Psoas muscle (tissue), 8 donors: ENCODE measurements around the gene GNG7. TPM values are rescaled to one million over a fixed set of nuclear protein-coding genes. Genes with fewer than 3 reads are reported as not detected.

ENCODE experiments used
- ATAC-seq, 4 donors: fragments of 200-7000 bp; cut with Tn5 transposase; one replicate each; pipeline ENCODE4 v1.9.1; 2020; ENCODE audit warnings: moderate library complexity in 3 of 4, mild to moderate bottlenecking in 2 of 4
- DNase-seq, 2 donors: peaks; one replicate each; pipeline ENCODE4 v3.0.0-alpha.2; 2020
- H3K27ac ChIP-seq: fragments of 200-600 bp; one replicate; pipeline ENCODE4 v1.8.0; 2022
- H3K27me3 ChIP-seq, 3 donors: fragments of 200-600 bp in 1 of 3; one replicate each; pipeline versions ENCODE4 v1.6.1 to v1.8.0; 2013 to 2022; ENCODE audit warnings: low read length in 2 of 3, mild to moderate bottlenecking in 2 of 3, moderate library complexity in 1 of 3; ENCODE audit not compliant: insufficient read depth in 3 of 3
- H3K36me3 ChIP-seq, 2 donors: fragments of 200-600 bp in 1 of 2; one replicate each; pipeline versions ENCODE4 v1.6.1 to v1.8.0; 2013 to 2022; ENCODE audit warnings: low read depth in 1 of 2, mild to moderate bottlenecking in 1 of 2, moderate library complexity in 1 of 2; ENCODE audit not compliant: insufficient read depth in 1 of 2
- H3K4me1 ChIP-seq: fragments of 200-600 bp; one replicate; pipeline ENCODE4 v1.8.0; 2022
- H3K4me3 ChIP-seq: fragments of 200-600 bp; one replicate; pipeline ENCODE4 v1.8.0; 2022; ENCODE audit warnings: mild to moderate bottlenecking
- H3K9me3 ChIP-seq: fragments of 200-600 bp; one replicate; pipeline ENCODE4 v1.8.0; 2022
- WGBS, 3 donors: extraction: QIAGEN DNeasy Blood & Tissue Kit; methylation state at CpG; one replicate each; pipeline versions ENCODE4 v1.1.6 to v1.1.7; 2013; 5-methylcytosine and 5-hydroxymethylcytosine counted together
- intact Hi-C, 2 donors: fragments of 100-400 bp; cut with DNase I; formaldehyde crosslinking; loops; one replicate each; pipeline versions ENCODE4 v1.11.0 to v1.14.2; 2022
- polyA plus RNA-seq, 3 donors: library from polyadenylated mRNA; stranded (reverse); fragments of 200-250 nt; gene quantifications; one replicate each; pipeline ENCODE4 v1.2.3, GENCODE V29; 2013
- total RNA-seq, 4 donors: library from RNA; stranded (reverse); fragmentation: NEBNext Ultra II Directional in 2 of 4; extraction: Animal tissue kit (Norgen Biotek cat#: 25700) in 2 of 4; gene quantifications; one replicate each; pipeline versions ENCODE4 v1.2.1 to v1.2.4, GENCODE V29; 2021 to 2023
- TF ChIP-seq, protein P1 (sequence below): fragments of 200-600 bp; IDR thresholded peaks from one replicate; pipeline ENCODE4 v1.8.0; 2022; ENCODE audit warnings: antibody characterized with exemption
- donor health status: healthy with polysubstance abuse.
- donor health status: DM: no; HTN: no; CAD: no; lungs with moderate emphysema.
- donor health status: Bipolar disorder and iron deficiency.
- donor health status: healthy.
- donor health status: DM: yes; HTN: yes; CAD: no.
- donor health status: DM: no; HTN: no; CAD: no.
- donor health status: DM: no; HTN: no; CAD: no.
- donor health status: DM: yes; HTN: yes; CAD: no.

The GNG7 gene
- total and polyA plus RNA-seq, 7 donors: 0.48 to 5.4 (median 1.2) TPM

DNA sequence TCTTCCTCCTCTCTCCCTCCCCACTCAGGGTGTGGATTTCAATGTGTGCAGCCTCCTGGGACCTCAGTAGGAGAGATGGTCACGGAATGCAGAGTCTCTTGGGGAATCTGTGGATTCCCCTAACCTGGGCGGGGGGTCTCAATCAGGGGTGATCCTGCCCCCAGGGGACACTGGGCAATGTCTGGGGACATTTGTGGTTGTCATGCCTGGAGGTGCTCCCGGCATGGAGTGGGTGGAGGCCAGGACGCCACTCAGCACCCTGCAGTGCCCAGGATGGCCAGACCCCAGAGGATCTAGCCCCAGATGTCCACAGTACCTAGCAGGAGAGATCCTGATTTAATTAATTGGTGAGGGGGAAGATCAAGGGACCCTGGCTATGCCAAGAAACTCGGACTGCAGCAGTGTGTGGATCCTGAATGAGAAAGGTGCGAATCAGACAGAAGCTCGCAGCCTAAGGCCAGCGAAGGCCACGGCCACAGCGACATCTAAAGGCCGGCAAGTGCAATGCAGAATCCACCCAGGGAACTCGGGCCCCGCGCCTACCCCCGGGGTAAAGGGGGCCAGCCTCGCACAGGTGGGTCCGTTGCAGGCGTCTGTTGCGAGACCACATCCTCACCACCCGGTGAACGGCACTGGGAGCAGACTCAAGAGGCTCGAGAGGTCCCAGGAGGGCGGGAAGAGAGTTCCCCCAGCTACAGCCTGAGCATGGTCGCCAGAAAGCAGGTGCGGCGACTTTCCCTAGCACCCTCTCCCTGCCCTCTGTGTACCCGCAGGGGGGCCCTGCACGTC lies 88.8 kb downstream of the GNG7 start:
- 22 to 26% (median 24%) methylated on average over 28 of the region's 28 CpGs for WGBS, 3 donors

GRCh38 chr19:2612619-2613249 lies 89.8 kb downstream of the GNG7 start:
- Histone ChIP-seq H3K9me3 (no peaks in the 10 kb centered on the region), H3K27ac (no peak overlapping the region), H3K4me3 (no peak overlapping the region), H3K36me3 (no peaks in the 10 kb centered on the region), H3K4me1 (no peaks in the 10 kb centered on the region), H3K27me3 (no peaks in the 10 kb centered on the region)
- DNase-seq (no peak), ATAC-seq (no peak)
- TF ChIP-seq, protein P1, sequence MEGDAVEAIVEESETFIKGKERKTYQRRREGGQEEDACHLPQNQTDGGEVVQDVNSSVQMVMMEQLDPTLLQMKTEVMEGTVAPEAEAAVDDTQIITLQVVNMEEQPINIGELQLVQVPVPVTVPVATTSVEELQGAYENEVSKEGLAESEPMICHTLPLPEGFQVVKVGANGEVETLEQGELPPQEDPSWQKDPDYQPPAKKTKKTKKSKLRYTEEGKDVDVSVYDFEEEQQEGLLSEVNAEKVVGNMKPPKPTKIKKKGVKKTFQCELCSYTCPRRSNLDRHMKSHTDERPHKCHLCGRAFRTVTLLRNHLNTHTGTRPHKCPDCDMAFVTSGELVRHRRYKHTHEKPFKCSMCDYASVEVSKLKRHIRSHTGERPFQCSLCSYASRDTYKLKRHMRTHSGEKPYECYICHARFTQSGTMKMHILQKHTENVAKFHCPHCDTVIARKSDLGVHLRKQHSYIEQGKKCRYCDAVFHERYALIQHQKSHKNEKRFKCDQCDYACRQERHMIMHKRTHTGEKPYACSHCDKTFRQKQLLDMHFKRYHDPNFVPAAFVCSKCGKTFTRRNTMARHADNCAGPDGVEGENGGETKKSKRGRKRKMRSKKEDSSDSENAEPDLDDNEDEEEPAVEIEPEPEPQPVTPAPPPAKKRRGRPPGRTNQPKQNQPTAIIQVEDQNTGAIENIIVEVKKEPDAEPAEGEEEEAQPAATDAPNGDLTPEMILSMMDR: no peak
- intact Hi-C loops: loop anchor here in 1 of 2 donors (5.0 kb wide), 1 partner anchor 35 kb away; no protein-coding TSS in a partner anchor
- WGBS, 3 donors: 86 to 88% (median 88%) methylated on average over 18 of the region's 18 CpGs

More for the DNA sequence above, 88.8 kb downstream of the GNG7 start:
- no peaks in the 10 kb centered on the region for H3K4me1 ChIP-seq
- no peak overlapping the region for H3K4me3 ChIP-seq
- DNase-seq (peak in 1 of 2 donors; percentile 64), ATAC-seq (peak in 2 of 4 donors; percentile 22 to 36)
- no peaks in the 10 kb centered on the region for H3K36me3 ChIP-seq
- TF ChIP-seq, protein P1: peak; percentile 67
- no peaks in the 10 kb centered on the region for H3K27me3 ChIP-seq
- no peak overlapping the region for H3K27ac ChIP-seq
- intact Hi-C loops: loop anchor here in 1 of 2 donors (5.0 kb wide), 1 partner anchor 36 kb away; no protein-coding TSS in a partner anchor
- H3K9me3 ChIP-seq: no peaks in the 10 kb centered on the region

DNA sequence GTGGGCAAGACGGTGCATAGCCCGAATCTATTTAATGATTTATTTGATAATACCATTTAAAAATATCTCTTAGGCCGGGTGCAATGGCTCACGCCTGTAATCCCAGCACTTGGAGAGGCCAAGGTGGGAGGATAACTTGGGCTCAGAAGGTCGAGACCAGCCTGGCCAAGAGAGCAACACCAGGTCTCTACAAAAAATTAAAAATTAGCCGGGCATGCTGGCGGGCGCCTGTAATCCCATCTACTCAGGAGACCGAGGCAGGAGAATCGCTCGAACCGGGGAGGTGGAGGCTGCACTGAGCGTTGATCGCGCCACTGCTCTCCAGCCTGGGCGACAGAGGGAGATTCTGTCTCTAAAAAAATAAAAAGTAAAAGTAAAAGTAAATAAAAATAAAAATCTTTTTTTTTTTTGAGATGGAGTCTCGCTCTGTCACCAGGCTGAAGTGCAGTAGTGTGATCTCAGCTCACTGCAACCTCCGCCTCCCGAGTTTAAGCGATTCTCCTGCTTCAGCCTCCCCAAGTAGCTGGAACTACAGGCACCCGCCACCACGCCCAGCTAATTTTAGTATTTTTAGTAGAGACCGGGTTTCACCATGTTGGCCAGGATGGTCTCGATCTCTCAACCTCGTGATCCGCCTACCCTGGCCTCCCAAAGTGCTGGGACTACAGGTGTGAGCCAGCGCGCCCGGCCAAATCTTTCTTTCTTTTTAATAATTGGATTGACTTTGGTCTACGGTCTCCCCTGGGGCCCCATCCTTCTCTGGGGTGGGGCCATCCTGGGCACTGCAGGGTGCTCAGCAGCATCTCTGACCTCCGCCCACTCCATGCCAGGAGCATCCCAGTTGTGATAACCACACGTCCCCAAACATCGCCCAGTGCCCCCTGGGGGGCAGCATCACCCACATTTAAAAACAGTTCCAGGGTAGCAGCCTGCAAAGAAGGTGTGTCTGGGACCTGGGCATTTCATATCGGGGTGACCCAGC lies 90.7 kb downstream of the GNG7 start:
- Histone ChIP-seq H3K4me3 (peak overlapping the region; percentile 67), H3K27me3 (no peaks in the 10 kb centered on the region), H3K27ac (no peak overlapping the region), H3K36me3 (no peaks in the 10 kb centered on the region), H3K9me3 (no peaks in the 10 kb centered on the region), H3K4me1 (no peaks in the 10 kb centered on the region)
- 66 to 73% (median 71%) methylated on average over 34 of the region's 34 CpGs for WGBS, 3 donors
- DNase-seq (no peak), ATAC-seq (peak in 1 of 4 donors; percentile 6)
- TF ChIP-seq, protein P1: no peak
- intact Hi-C loops: loop anchor here (1.0 to 5.0 kb wide), 4 partner anchors 33 to 137 kb away; partner anchors contain the start of gene GADD45B (in 1 of the 2)
